Uterus (tissue), 4 donors: ENCODE data around the gene ID3. TPM values are rescaled to one million over a fixed set of nuclear protein-coding genes. Genes with fewer than 3 reads are reported as not detected.
"Not testable (repeated sequence)": the region's sequence is repeated elsewhere in the genome, so short reads cannot be mapped to it uniquely, and the experiment has no call there.

Experiments
- DNase-seq, 2 donors: peaks; one replicate each; pipeline ENCODE4 v3.0.0-alpha.2; 2019 to 2020
- H3K27ac ChIP-seq, 2 donors: fragments of 200-600 bp; sonication (generic); 1 replicate in 1 of 2; 2 replicates in 1 of 2; pipeline ENCODE4 v1.5.1; 2016 to 2018
- H3K27me3 ChIP-seq, 2 donors: fragments of 200-600 bp; sonication (generic); one replicate each; pipeline ENCODE4 v1.5.1; 2018 to 2019; ENCODE audit warnings: control low read depth in 1 of 2
- H3K36me3 ChIP-seq, 2 donors: fragments of 200-600 bp; sonication (generic); one replicate each; pipeline ENCODE4 v1.5.1; 2019; ENCODE audit warnings: control low read depth in 1 of 2
- H3K4me1 ChIP-seq, 2 donors: fragments of 200-600 bp; sonication (generic); one replicate each; pipeline ENCODE4 v1.5.1; 2018 to 2019; ENCODE audit warnings: control low read depth in 1 of 2
- H3K4me3 ChIP-seq, 2 donors: fragments of 200-600 bp; sonication (generic); 1 replicate in 1 of 2; 2 replicates in 1 of 2; pipeline ENCODE4 v1.5.1; 2018 to 2019; ENCODE audit warnings: mild to moderate bottlenecking in 1 of 2
- H3K9me3 ChIP-seq, 2 donors: fragments of 200-600 bp; sonication (generic); one replicate each; pipeline ENCODE4 v1.5.1; 2019; ENCODE audit warnings: control low read depth in 1 of 2
- CTCF ChIP-seq, 4 experiments: fragments of 200-600 bp in 2 of 4; fragments of 450-650 bp in 2 of 4; sonication (generic) in 2 of 4; IDR thresholded peaks; one replicate each; pipeline ENCODE4 v1.5.1; 2016 to 2019; ENCODE audit warnings: antibody characterized with exemption in 4 of 4, mild to moderate bottlenecking in 2 of 4, moderate library complexity in 1 of 4
- POLR2A ChIP-seq, 2 donors: fragments of 450-650 bp; IDR thresholded peaks; one replicate each; pipeline ENCODE4 v1.6.1; 2016; ENCODE audit warnings: antibody characterized with exemption in 2 of 2, mild to moderate bottlenecking in 1 of 2, moderate library complexity in 1 of 2
- intact Hi-C: fragments of 100-400 bp; cut with DNase I; formaldehyde crosslinking; loops from one replicate; pipeline ENCODE4 v1.15.1; 2023; ENCODE audit warnings: low total_unique reads
- total RNA-seq, 4 donors: library from RNA; depleted of rRNA in 3 of 4; stranded (reverse); fragments of >200 nt in 3 of 4; gene quantifications; one replicate each; pipeline versions ENCODE4 v1.1.0 to v1.2.4, GENCODE V29; 2014 to 2023
- donor health status: DM: yes; HTN: yes; CAD: no.

ID3 gene
- total RNA-seq, 4 donors from 2014 or later = 38.4 to 652 (median 260) TPM

- intact Hi-C loops = loop anchor here (2.0 kb wide), 1 partner anchor 93 kb away; no protein-coding TSS in a partner anchor
- no peak overlapping the region for H3K4me3 ChIP-seq
- H3K27ac ChIP-seq = no peak overlapping the region
- no peaks in the 10 kb centered on the region for H3K9me3 ChIP-seq
- DNase-seq = no peak
- no peaks in the 10 kb centered on the region for H3K4me1 ChIP-seq
- H3K27me3 ChIP-seq = no peaks in the 10 kb centered on the region
- TF ChIP-seq POLR2A (IDR thresholded peaks at IDR 0.05) (no peak), CTCF (IDR thresholded peaks at IDR 0.05) (no peak)
- no peaks in the 10 kb centered on the region for H3K36me3 ChIP-seq
These were observed 13.4 kb downstream of the ID3 start for GRCh38 chr1:23545851-23546250.

GRCh38 chr1:23544444-23545389 lies 14.6 kb downstream of the ID3 start:
- H3K9me3 ChIP-seq = no peaks in the 10 kb centered on the region
- H3K36me3 ChIP-seq = no peaks in the 10 kb centered on the region
- TF ChIP-seq CTCF (IDR thresholded peaks at IDR 0.05) (peak; percentile 90 to 99 (median 94)), POLR2A (IDR thresholded peaks at IDR 0.05) (no peak)
- intact Hi-C loops = loop anchor here (2.0 to 5.0 kb wide), 2 partner anchors 47 to 94 kb away; no protein-coding TSS in a partner anchor
- no peaks in the 10 kb centered on the region for H3K4me1 ChIP-seq
- DNase-seq = peak; percentile 78 to 79
- no peak overlapping the region for H3K4me3 ChIP-seq
- H3K27ac ChIP-seq = no peak overlapping the region
- H3K27me3 ChIP-seq = no peaks in the 10 kb centered on the region

- Histone ChIP-seq H3K27ac (no peak overlapping the region), H3K9me3 (no peaks in the 10 kb centered on the region), H3K4me3 (no peak overlapping the region), H3K4me1 (no peaks in the 10 kb centered on the region), H3K36me3 (no peaks in the 10 kb centered on the region), H3K27me3 (no peaks in the 10 kb centered on the region)
- intact Hi-C loops = loop anchor here (2.0 to 5.0 kb wide), 2 partner anchors 47 to 95 kb away; no protein-coding TSS in a partner anchor
- no peak for DNase-seq
- no peak for TF ChIP-seq POLR2A (IDR thresholded peaks at IDR 0.05)
- no peak for TF ChIP-seq CTCF (IDR thresholded peaks at IDR 0.05)
These were observed 15.4 kb downstream of the ID3 start for GRCh38 chr1:23543707-23544443.

- H3K9me3 ChIP-seq, H3K4me3 ChIP-seq, H3K27me3 ChIP-seq, H3K4me1 ChIP-seq, DNase-seq, H3K36me3 ChIP-seq, H3K27ac ChIP-seq: not testable (repeated sequence)
- intact Hi-C loops = loop anchor here (5.0 kb wide), 1 partner anchor 46 kb away; no protein-coding TSS in a partner anchor
These were observed 16.4 kb downstream of the ID3 start for GRCh38 chr1:23542940-23543339.

GRCh38 chr1:23539698-23540266 lies 19.5 kb downstream of the ID3 start:
- peak; percentile 80 to 95 (median 90) for TF ChIP-seq CTCF (IDR thresholded peaks at IDR 0.05)
- TF ChIP-seq POLR2A (IDR thresholded peaks at IDR 0.05) = no peak
- Histone ChIP-seq H3K36me3 (no peaks in the 10 kb centered on the region), H3K27me3 (no peaks in the 10 kb centered on the region), H3K9me3 (no peaks in the 10 kb centered on the region), H3K4me3 (no peak overlapping the region), H3K27ac (no peak overlapping the region), H3K4me1 (no peaks in the 10 kb centered on the region)
- DNase-seq = peak; percentile 84
- intact Hi-C loops = loop anchor here (2.0 to 5.0 kb wide), 2 partner anchors 15 to 42 kb away; no protein-coding TSS in a partner anchor
